ENCODE results near the gene PADI1.

GRCh38 chr1:17213782-17214148 is 8.8 kb downstream of the PADI1 start:
- no peak for TF ChIP-seq CTCF (IDR thresholded peaks at IDR 0.05)
- no peak for TF ChIP-seq POLR2A (IDR thresholded peaks at IDR 0.05)
